ENCODE data around the gene GRIK4. TPM values are rescaled to one million over a fixed set of nuclear protein-coding genes. Genes with fewer than 3 reads are reported as not detected.
"Not testable (repeated sequence)": the region's sequence is repeated elsewhere in the genome, so short reads cannot be mapped to it uniquely, and the experiment has no call there.

The GRIK4 gene
- total RNA-seq, 2 experiments from 2014 or later, result 0.06 TPM; not detected in 1

DNA sequence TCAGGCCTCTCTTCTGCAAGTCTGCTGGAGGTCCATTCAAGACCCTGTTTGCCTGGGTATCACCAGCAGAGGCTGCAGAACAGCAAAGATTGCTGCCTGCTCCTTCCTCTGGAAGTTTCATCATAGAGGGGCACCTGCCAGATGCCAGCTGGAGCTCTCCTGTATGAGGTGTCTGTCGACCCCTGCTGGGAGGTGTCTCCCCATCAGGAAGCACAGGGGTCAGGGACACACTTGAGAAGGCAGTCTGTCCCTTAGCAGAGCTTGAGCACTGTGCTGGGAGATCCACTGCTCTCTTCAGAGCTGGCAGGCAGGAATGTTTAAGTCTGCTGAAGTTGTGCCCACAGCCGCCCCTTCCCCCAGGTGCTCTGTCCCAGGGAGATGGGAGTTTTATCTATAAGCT lies 254.2 kb downstream of the GRIK4 start:
- H3K36me3 ChIP-seq (ENCODE audit: insufficient read depth, low read length); H3K4me1 ChIP-seq (ENCODE audit: insufficient read depth, low read length, poor library complexity, severe bottlenecking); H3K9me2 ChIP-seq (ENCODE audit: insufficient read depth, low read length); H3K27ac ChIP-seq (ENCODE audit: low read depth, low read length, poor library complexity, severe bottlenecking); CTCF ChIA-PET (ENCODE audit: unreplicated experiment); BruUV-seq (replicated peaks); H4K20me1 ChIP-seq (ENCODE audit: insufficient read depth, low read length); H2AFZ ChIP-seq (ENCODE audit: low read length); POLR2A ChIA-PET; H3K4me2 ChIP-seq (ENCODE audit: low read length); H3K4me3 ChIP-seq (ENCODE audit: low read depth, low read length, poor library complexity, severe bottlenecking); H3K79me2 ChIP-seq (ENCODE audit: insufficient read depth, low read depth, low read length); intact Hi-C loops (cut with micrococcal nuclease; ENCODE audit: unreplicated experiment): not testable (repeated sequence)
- DNase-seq (ENCODE audit: low spot score), result peak; percentile 7
- peaks cover 14% of the 10 kb centered on the region; the same call in 1 of the 2 replicates for H3K9me3 ChIP-seq (ENCODE audit: low read length)
- TF ChIP-seq CTCF (conservative IDR thresholded peaks at IDR 0.05; ENCODE audit: low read length), result 0 out of 2 replicates have a peak, but pooled peaks have one; percentile 33

- H3K4me1 ChIP-seq (ENCODE audit: insufficient read depth, low read length, poor library complexity, severe bottlenecking), result no peaks in the 10 kb centered on the region
- intact Hi-C loops (cut with micrococcal nuclease; ENCODE audit: unreplicated experiment), result no loop called here
- no peaks in the 10 kb centered on the region for H3K79me2 ChIP-seq (ENCODE audit: insufficient read depth, low read depth, low read length)
- H3K9me2 ChIP-seq (ENCODE audit: insufficient read depth, low read length), result no peaks in the 10 kb centered on the region
- no peak overlapping the region for H3K27ac ChIP-seq (ENCODE audit: low read depth, low read length, poor library complexity, severe bottlenecking)
- H3K4me3 ChIP-seq (ENCODE audit: low read depth, low read length, poor library complexity, severe bottlenecking), result no peak overlapping the region
- POLR2A ChIA-PET, result no interaction called here
- no TSS peak for BruUV-seq (replicated peaks)
- H3K9me3 ChIP-seq (ENCODE audit: low read length), result peaks cover 14% of the 10 kb centered on the region; the same call in 1 of the 2 replicates
- no peak overlapping the region for H2AFZ ChIP-seq (ENCODE audit: low read length)
- H3K36me3 ChIP-seq (ENCODE audit: insufficient read depth, low read length), result no peaks in the 10 kb centered on the region
- CTCF ChIA-PET (ENCODE audit: unreplicated experiment), result no interaction called here
- H4K20me1 ChIP-seq (ENCODE audit: insufficient read depth, low read length), result no peaks in the 10 kb centered on the region
- no peak overlapping the region for H3K4me2 ChIP-seq (ENCODE audit: low read length)
- TF ChIP-seq EZH2phosphoT487 (IDR thresholded peaks at IDR 0.05; ENCODE audit: borderline replicate concordance, low read depth, low read length), result no peak
- no peak for TF ChIP-seq CTCF (conservative IDR thresholded peaks at IDR 0.05; ENCODE audit: low read length)
- DNase-seq (ENCODE audit: low spot score), result no peak
Measured at GRCh38 chr11:120766318-120766717, 254.8 kb downstream of the GRIK4 start.

- H3K27ac ChIP-seq (ENCODE audit: low read depth, low read length, poor library complexity, severe bottlenecking), result no peak overlapping the region
- H3K36me3 ChIP-seq (ENCODE audit: insufficient read depth, low read length), result no peaks in the 10 kb centered on the region
- H3K9me2 ChIP-seq (ENCODE audit: insufficient read depth, low read length), result no peaks in the 10 kb centered on the region
- no peaks in the 10 kb centered on the region for H4K20me1 ChIP-seq (ENCODE audit: insufficient read depth, low read length)
- ChIA-PET CTCF (ENCODE audit: unreplicated experiment) (no interaction called here), POLR2A (no interaction called here)
- no peak overlapping the region for H3K4me2 ChIP-seq (ENCODE audit: low read length)
- no peaks in the 10 kb centered on the region for H3K79me2 ChIP-seq (ENCODE audit: insufficient read depth, low read depth, low read length)
- H3K4me3 ChIP-seq (ENCODE audit: low read depth, low read length, poor library complexity, severe bottlenecking), result no peak overlapping the region
- no peak overlapping the region for H2AFZ ChIP-seq (ENCODE audit: low read length)
- intact Hi-C loops (cut with micrococcal nuclease; ENCODE audit: unreplicated experiment), result no loop called here
- no TSS peak for BruUV-seq (replicated peaks)
- DNase-seq (ENCODE audit: low spot score), result no peak
- H3K9me3 ChIP-seq (ENCODE audit: low read length), result peaks cover 14% of the 10 kb centered on the region; the same call in 1 of the 2 replicates
- no peak for TF ChIP-seq EZH2phosphoT487 (IDR thresholded peaks at IDR 0.05; ENCODE audit: borderline replicate concordance, low read depth, low read length)
- no peak for TF ChIP-seq CTCF (conservative IDR thresholded peaks at IDR 0.05; ENCODE audit: low read length)
- H3K4me1 ChIP-seq (ENCODE audit: insufficient read depth, low read length, poor library complexity, severe bottlenecking), result no peaks in the 10 kb centered on the region
Measured at GRCh38 chr11:120768949-120769348, 257.4 kb downstream of the GRIK4 start.

Data from OCI-LY7 (cell line).